ENCODE data around the gene SLC31A1.
"Not testable (repeated sequence)": the region's sequence is repeated elsewhere in the genome, so short reads cannot be mapped to it uniquely, and the experiment has no call there.

Gene SLC31A1

DNA sequence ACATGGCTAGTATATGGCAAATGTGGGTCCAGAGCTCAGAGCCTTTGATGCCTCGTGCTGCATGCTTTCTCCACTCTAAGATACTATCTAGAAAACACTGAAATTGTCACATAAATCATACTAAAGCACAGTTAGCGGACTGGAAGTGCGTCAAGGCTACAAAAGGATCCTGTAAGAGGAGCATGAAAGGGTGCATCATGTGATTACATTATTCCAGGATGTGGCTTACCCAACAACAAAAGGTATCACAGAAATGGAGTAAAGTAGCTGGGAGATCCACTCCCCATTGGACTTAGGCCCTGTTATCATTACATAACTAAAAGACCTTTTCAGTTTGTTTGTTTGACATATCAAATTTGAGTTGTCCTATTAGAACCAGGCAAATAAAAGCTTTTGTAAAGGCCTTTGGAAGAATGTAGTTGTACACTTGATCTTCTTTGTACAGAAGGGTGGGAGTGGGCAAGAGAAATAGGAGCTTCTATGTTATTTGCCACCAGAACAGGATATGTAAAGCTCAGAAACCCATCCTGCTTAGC lies 6.9 kb downstream of the SLC31A1 start:
- DNase-seq, result no peak
- Histone ChIP-seq H3K36me3 (replicated peaks) (no peaks in the 10 kb centered on the region), H3K4me3 (ENCODE audit: low read depth, low read length) (no peak overlapping the region), H3K27me3 (replicated peaks) (no peaks in the 10 kb centered on the region), H3K27ac (no peak overlapping the region)
- in situ Hi-C loops (cut with HindIII; ENCODE audit: low pct_ligation_motif_present, low sequenced_read_pairs), result no loop called here
- TF ChIP-seq, protein P1, sequence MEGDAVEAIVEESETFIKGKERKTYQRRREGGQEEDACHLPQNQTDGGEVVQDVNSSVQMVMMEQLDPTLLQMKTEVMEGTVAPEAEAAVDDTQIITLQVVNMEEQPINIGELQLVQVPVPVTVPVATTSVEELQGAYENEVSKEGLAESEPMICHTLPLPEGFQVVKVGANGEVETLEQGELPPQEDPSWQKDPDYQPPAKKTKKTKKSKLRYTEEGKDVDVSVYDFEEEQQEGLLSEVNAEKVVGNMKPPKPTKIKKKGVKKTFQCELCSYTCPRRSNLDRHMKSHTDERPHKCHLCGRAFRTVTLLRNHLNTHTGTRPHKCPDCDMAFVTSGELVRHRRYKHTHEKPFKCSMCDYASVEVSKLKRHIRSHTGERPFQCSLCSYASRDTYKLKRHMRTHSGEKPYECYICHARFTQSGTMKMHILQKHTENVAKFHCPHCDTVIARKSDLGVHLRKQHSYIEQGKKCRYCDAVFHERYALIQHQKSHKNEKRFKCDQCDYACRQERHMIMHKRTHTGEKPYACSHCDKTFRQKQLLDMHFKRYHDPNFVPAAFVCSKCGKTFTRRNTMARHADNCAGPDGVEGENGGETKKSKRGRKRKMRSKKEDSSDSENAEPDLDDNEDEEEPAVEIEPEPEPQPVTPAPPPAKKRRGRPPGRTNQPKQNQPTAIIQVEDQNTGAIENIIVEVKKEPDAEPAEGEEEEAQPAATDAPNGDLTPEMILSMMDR (IDR thresholded peaks at IDR 0.05; ENCODE audit: low read depth, low read length, missing control alignments), result no peak

DNA sequence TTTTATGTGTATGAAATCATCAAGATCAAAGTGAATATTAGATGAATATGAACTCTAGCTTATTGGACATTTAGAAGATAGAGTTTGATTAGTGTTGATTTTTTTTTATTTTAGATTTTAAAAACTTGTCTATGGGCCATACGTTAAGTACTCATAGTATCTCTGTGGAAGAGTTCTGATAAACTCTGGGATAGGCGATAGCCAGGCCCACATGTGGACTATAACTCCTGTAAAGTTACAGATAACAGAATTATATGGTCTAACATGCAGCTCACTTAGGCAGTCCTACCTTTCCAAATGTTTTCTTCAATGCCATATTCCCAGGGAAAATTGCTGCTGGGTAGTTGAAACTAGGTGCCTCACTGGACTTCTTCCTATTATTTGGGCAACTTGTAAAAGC lies 10.4 kb downstream of the SLC31A1 start:
- Histone ChIP-seq H3K36me3 (replicated peaks) (no peaks in the 10 kb centered on the region), H3K27ac (no peak overlapping the region), H3K27me3 (replicated peaks) (no peaks in the 10 kb centered on the region), H3K4me3 (ENCODE audit: low read depth, low read length) (no peak overlapping the region)
- no peak for DNase-seq
- TF ChIP-seq, protein P1 (IDR thresholded peaks at IDR 0.05; ENCODE audit: low read depth, low read length, missing control alignments), result no peak
- in situ Hi-C loops (cut with HindIII; ENCODE audit: low pct_ligation_motif_present, low sequenced_read_pairs), result no loop called here

DNA sequence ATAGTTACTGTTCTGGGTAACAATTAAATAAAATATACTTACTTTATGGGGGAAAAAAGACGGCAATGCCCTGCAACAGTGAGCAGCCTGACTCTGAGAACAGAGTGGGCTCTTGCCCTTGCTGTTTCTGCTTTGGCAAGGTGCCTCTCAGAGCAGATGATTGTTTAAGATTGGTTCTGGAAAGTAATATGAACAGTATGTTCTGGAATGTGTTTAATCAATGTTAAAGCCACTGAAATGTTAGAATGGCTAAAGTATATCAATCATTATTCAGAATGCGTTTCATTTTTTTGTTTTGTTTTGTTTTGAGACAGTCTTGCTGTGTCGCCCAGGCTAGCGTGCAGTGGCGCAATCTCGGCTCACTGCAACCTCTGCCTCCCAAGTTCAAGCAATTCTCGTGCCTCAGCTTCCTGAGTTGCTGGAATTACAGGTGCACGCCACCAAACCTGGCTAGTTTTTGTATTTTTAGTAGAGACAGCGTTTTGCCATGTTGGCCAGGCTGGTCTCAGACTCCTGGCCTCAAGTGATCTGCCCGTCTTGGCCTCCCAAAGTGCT lies 14.4 kb downstream of the SLC31A1 start:
- H3K27ac ChIP-seq; H3K27me3 ChIP-seq (replicated peaks); H3K4me3 ChIP-seq (ENCODE audit: low read depth, low read length); DNase-seq; H3K36me3 ChIP-seq (replicated peaks); in situ Hi-C loops (cut with HindIII; ENCODE audit: low pct_ligation_motif_present, low sequenced_read_pairs): not testable (repeated sequence)

DNA sequence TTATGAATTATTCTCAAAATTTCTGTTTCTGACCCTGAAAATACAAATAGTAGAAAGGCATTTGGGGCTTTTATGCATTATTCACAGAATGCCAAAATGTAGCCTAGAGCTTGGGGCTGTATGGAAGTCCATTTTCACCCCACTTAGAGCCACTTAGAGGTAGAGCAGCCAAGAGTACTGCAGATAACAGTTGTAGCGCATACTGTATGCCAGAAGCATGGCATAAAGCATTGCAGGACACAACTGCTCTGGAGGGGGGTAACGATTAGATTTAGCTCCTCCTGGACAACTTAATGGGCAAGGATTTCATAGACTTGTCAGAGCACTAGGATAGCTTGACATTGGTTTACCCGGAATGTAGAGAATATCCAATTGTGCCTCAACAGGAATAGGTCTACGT lies 15.7 kb downstream of the SLC31A1 start:
- DNase-seq, result no peak
- TF ChIP-seq, protein P1 (IDR thresholded peaks at IDR 0.05; ENCODE audit: low read depth, low read length, missing control alignments), result no peak
- Histone ChIP-seq H3K27me3 (replicated peaks) (no peaks in the 10 kb centered on the region), H3K36me3 (replicated peaks) (no peaks in the 10 kb centered on the region), H3K27ac (no peak overlapping the region), H3K4me3 (ENCODE audit: low read depth, low read length) (no peak overlapping the region)
- in situ Hi-C loops (cut with HindIII; ENCODE audit: low pct_ligation_motif_present, low sequenced_read_pairs), result no loop called here

DNA sequence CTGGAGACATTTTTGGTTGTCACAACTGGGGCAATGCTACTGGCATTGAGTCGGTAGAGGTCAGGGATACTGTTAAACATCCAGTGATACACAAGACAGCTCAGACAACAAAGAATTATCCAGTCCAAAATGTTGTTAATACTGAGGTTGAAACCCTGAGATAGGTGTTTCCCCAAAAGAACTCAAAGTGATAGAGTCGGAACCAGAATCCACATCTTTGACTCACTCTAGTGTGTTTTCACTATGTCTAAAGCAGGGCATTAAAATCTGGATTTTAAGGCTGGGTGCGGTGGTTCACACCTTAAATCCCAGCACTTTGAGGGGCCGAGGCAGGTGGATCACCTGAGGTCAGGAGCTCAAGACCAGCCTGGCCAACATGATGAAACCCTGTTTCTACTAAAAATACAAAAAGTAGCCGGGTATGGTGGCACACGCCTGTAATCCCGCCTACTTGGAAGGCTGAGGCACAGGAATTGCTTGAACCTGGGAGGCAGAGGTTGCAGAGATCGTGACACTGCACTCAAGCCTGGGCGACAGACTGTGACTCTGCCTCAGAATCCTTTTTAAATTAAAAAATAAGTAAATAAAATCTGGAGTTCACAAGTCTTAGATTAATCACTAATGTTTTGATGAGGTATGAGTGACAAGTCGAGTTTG lies 17.0 kb downstream of the SLC31A1 start:
- no peak overlapping the region for H3K27ac ChIP-seq
- H3K36me3 ChIP-seq (replicated peaks), result no peaks in the 10 kb centered on the region
- DNase-seq, result no peak
- in situ Hi-C loops (cut with HindIII; ENCODE audit: low pct_ligation_motif_present, low sequenced_read_pairs), result no loop called here
- H3K4me3 ChIP-seq (ENCODE audit: low read depth, low read length), result no peak overlapping the region
- no peaks in the 10 kb centered on the region for H3K27me3 ChIP-seq (replicated peaks)
- TF ChIP-seq, protein P1 (IDR thresholded peaks at IDR 0.05; ENCODE audit: low read depth, low read length, missing control alignments), result no peak

DNA sequence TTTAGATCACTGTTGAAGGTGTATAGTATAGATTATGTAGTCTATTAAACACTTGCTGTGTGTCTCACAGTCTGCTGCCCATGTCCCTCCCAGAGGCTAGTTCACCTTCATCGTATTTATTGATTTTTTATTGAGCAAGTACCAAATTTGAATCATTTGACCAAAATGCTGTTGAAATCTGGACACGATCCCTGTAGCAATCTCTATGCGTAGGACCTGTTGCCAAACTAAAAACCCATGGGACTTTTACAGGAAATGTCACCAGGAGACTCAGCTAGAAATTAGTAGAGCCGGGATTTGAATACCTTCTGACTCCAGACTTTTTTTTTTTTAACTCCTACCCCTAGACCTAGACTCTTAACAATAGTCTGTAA lies 17.5 kb downstream of the SLC31A1 start:
- H3K27ac ChIP-seq, result no peak overlapping the region
- no peaks in the 10 kb centered on the region for H3K36me3 ChIP-seq (replicated peaks)
- no peaks in the 10 kb centered on the region for H3K27me3 ChIP-seq (replicated peaks)
- H3K4me3 ChIP-seq (ENCODE audit: low read depth, low read length), result no peak overlapping the region
- in situ Hi-C loops (cut with HindIII; ENCODE audit: low pct_ligation_motif_present, low sequenced_read_pairs), result no loop called here
- DNase-seq, result no peak
- TF ChIP-seq, protein P1 (IDR thresholded peaks at IDR 0.05; ENCODE audit: low read depth, low read length, missing control alignments), result no peak
